ENCODE results near the gene EDEM3. TPM values are rescaled to one million over a fixed set of nuclear protein-coding genes. Genes with fewer than 3 reads are reported as not detected.

Gene EDEM3
- total and polyA plus RNA-seq, 9 of the 15 experiments (the other 6 are each of a cell fraction or from before 2014, with no cell fraction given): 15.8 to 46.6 (median 28.0) TPM

DNA sequence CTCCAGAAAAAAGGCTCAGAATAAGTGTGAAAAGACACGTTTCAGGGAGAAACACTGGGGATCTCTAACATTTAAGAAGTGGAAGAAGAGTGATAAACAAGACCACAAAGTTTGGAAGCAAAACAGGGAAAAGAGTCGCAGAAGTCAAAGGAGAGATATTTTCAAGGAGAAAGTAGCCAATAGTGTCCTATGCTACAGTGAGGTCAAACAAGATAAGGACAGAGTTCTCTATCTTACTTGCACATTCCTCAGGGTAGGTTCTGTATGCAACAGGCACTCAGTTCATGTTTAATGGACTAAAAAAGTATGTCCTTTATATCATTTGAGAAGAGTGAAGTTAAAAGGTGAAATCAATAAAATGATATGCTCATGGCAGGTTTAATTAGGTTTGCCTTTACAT, 13.8 kb upstream of the EDEM3 start (continued):
- no peak for TF ChIP-seq ZNF23 (CRISPR knock-in tag; IDR thresholded peaks at IDR 0.05)
- TF ChIP-seq, protein P1, sequence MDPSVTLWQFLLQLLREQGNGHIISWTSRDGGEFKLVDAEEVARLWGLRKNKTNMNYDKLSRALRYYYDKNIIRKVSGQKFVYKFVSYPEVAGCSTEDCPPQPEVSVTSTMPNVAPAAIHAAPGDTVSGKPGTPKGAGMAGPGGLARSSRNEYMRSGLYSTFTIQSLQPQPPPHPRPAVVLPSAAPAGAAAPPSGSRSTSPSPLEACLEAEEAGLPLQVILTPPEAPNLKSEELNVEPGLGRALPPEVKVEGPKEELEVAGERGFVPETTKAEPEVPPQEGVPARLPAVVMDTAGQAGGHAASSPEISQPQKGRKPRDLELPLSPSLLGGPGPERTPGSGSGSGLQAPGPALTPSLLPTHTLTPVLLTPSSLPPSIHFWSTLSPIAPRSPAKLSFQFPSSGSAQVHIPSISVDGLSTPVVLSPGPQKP (CRISPR knock-in tag; IDR thresholded peaks at IDR 0.05): no peak
- TF ChIP-seq, protein P2, sequence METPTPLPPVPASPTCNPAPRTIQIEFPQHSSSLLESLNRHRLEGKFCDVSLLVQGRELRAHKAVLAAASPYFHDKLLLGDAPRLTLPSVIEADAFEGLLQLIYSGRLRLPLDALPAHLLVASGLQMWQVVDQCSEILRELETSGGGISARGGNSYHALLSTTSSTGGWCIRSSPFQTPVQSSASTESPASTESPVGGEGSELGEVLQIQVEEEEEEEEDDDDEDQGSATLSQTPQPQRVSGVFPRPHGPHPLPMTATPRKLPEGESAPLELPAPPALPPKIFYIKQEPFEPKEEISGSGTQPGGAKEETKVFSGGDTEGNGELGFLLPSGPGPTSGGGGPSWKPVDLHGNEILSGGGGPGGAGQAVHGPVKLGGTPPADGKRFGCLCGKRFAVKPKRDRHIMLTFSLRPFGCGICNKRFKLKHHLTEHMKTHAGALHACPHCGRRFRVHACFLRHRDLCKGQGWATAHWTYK (CRISPR knock-in tag; IDR thresholded peaks at IDR 0.05): no peak
- TF ChIP-seq MYBL2 (IDR thresholded peaks at IDR 0.05; ENCODE audit: low read depth): no peak
- TF ChIP-seq MYBL2 (CRISPR knock-in tag; IDR thresholded peaks at IDR 0.05; ENCODE audit: borderline replicate concordance): no peak
- TF ChIP-seq, protein P3, sequence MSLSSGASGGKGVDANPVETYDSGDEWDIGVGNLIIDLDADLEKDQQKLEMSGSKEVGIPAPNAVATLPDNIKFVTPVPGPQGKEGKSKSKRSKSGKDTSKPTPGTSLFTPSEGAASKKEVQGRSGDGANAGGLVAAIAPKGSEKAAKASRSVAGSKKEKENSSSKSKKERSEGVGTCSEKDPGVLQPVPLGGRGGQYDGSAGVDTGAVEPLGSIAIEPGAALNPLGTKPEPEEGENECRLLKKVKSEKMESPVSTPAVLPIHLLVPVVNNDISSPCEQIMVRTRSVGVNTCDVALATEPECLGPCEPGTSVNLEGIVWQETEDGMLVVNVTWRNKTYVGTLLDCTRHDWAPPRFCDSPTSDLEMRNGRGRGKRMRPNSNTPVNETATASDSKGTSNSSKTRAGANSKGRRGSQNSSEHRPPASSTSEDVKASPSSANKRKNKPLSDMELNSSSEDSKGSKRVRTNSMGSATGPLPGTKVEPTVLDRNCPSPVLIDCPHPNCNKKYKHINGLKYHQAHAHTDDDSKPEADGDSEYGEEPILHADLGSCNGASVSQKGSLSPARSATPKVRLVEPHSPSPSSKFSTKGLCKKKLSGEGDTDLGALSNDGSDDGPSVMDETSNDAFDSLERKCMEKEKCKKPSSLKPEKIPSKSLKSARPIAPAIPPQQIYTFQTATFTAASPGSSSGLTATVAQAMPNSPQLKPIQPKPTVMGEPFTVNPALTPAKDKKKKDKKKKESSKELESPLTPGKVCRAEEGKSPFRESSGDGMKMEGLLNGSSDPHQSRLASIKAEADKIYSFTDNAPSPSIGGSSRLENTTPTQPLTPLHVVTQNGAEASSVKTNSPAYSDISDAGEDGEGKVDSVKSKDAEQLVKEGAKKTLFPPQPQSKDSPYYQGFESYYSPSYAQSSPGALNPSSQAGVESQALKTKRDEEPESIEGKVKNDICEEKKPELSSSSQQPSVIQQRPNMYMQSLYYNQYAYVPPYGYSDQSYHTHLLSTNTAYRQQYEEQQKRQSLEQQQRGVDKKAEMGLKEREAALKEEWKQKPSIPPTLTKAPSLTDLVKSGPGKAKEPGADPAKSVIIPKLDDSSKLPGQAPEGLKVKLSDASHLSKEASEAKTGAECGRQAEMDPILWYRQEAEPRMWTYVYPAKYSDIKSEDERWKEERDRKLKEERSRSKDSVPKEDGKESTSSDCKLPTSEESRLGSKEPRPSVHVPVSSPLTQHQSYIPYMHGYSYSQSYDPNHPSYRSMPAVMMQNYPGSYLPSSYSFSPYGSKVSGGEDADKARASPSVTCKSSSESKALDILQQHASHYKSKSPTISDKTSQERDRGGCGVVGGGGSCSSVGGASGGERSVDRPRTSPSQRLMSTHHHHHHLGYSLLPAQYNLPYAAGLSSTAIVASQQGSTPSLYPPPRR (CRISPR knock-in tag; IDR thresholded peaks at IDR 0.05; ENCODE audit: borderline replicate concordance): no peak
- TF ChIP-seq, protein P4, sequence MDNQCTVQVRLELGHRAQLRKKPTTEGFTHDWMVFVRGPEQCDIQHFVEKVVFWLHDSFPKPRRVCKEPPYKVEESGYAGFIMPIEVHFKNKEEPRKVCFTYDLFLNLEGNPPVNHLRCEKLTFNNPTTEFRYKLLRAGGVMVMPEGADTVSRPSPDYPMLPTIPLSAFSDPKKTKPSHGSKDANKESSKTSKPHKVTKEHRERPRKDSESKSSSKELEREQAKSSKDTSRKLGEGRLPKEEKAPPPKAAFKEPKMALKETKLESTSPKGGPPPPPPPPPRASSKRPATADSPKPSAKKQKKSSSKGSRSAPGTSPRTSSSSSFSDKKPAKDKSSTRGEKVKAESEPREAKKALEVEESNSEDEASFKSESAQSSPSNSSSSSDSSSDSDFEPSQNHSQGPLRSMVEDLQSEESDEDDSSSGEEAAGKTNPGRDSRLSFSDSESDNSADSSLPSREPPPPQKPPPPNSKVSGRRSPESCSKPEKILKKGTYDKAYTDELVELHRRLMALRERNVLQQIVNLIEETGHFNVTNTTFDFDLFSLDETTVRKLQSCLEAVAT (IDR thresholded peaks at IDR 0.05): peak in 1 of 2 experiments; percentile 60; a peak in 1 of 4 replicates
- TF ChIP-seq KLF13 (tag; IDR thresholded peaks at IDR 0.05; ENCODE audit: borderline replicate concordance, low read depth): no peak
- no peak for TF ChIP-seq HIVEP1 (CRISPR knock-in tag; IDR thresholded peaks at IDR 0.05)
- peak; percentile 90 for TF ChIP-seq SMARCA4 (IDR thresholded peaks at IDR 0.05)
- TF ChIP-seq, protein P5, sequence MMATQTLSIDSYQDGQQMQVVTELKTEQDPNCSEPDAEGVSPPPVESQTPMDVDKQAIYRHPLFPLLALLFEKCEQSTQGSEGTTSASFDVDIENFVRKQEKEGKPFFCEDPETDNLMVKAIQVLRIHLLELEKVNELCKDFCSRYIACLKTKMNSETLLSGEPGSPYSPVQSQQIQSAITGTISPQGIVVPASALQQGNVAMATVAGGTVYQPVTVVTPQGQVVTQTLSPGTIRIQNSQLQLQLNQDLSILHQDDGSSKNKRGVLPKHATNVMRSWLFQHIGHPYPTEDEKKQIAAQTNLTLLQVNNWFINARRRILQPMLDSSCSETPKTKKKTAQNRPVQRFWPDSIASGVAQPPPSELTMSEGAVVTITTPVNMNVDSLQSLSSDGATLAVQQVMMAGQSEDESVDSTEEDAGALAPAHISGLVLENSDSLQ (IDR thresholded peaks at IDR 0.05): no peak
- no peak for TF ChIP-seq HMG20B (CRISPR knock-in tag; IDR thresholded peaks at IDR 0.05)
- TF ChIP-seq, protein P6, sequence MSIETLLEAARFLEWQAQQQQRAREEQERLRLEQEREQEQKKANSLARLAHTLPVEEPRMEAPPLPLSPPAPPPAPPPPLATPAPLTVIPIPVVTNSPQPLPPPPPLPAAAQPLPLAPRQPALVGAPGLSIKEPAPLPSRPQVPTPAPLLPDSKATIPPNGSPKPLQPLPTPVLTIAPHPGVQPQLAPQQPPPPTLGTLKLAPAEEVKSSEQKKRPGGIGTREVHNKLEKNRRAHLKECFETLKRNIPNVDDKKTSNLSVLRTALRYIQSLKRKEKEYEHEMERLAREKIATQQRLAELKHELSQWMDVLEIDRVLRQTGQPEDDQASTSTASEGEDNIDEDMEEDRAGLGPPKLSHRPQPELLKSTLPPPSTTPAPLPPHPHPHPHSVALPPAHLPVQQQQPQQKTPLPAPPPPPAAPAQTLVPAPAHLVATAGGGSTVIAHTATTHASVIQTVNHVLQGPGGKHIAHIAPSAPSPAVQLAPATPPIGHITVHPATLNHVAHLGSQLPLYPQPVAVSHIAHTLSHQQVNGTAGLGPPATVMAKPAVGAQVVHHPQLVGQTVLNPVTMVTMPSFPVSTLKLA (conservative IDR thresholded peaks at IDR 0.05): peak in 1 of 2 experiments; percentile 13; a peak in 1 of 4 replicates
- TF ChIP-seq ASH1L (IDR thresholded peaks at IDR 0.05; ENCODE audit: borderline replicate concordance, low read depth, partially characterized antibody): no peak
- TF ChIP-seq TRIM28 (IDR thresholded peaks at IDR 0.05): peak; percentile 53; the same call in 1 of the 2 replicates
- TF ChIP-seq TCFL5 (CRISPR knock-in tag; conservative IDR thresholded peaks at IDR 0.05): no peak
- peak; percentile 31; the same call in 1 of the 2 replicates for TF ChIP-seq NFIC (IDR thresholded peaks at IDR 0.05)
- peak; percentile 75 for TF ChIP-seq CC2D1A (IDR thresholded peaks at IDR 0.05)

Measured in K562 (cell line).